Hepatocyte (in vitro differentiated cells): Measurements from ENCODE around the gene STXBP5L.

ENCODE experiments used
- CTCF ChIP-seq: fragments of 200-600 bp; sonication (generic); IDR thresholded peaks from 2 replicates; pipeline ENCODE4 v1.5.1; 2016; ENCODE audit warnings: antibody characterized with exemption, mild to moderate bottlenecking; ENCODE audit not compliant: poor library complexity
- EZH2 ChIP-seq: fragments of 200-600 bp; sonication (generic); IDR thresholded peaks from 2 replicates; pipeline ENCODE4 v1.6.1; 2016; ENCODE audit warnings: antibody characterized with exemption, mild to moderate bottlenecking, borderline replicate concordance
- EZH2phosphoT487 ChIP-seq: fragments of 200-600 bp; sonication (generic); IDR thresholded peaks from one replicate; pipeline ENCODE4 v1.6.1; 2018; ENCODE audit warnings: antibody characterized with exemption, mild to moderate bottlenecking, low read depth, moderate library complexity; ENCODE audit not compliant: unreplicated experiment, severe bottlenecking

- no peak for TF ChIP-seq CTCF
- TF ChIP-seq EZH2: no peak
- no peak for TF ChIP-seq EZH2phosphoT487
Observed at GRCh38 chr3:121111914-121112612, 204.1 kb downstream of the STXBP5L start.
